ENCODE results near the gene STX19. TPM values are rescaled to one million over a fixed set of nuclear protein-coding genes. Genes with fewer than 3 reads are reported as not detected.
"Not testable (repeated sequence)": the region's sequence is repeated elsewhere in the genome, so short reads cannot be mapped to it uniquely, and the experiment has no call there.

STX19 gene
- total RNA-seq, 2 experiments from 2014 or later = not detected

GRCh38 chr3:93991631-93992030, 36.8 kb downstream of the STX19 start:
- Mint-ChIP-seq H3K4me1 (ENCODE audit: low read depth) (peaks cover 2% of the 10 kb centered on the region), H3K27me3 (no peaks in the 10 kb centered on the region), H3K27ac (no peak overlapping the region), H3K36me3 (no peaks in the 10 kb centered on the region), H3K4me3 (no peak overlapping the region), H3K9me3 (no peaks in the 10 kb centered on the region)
- DNase-seq = no peak
- ChIA-PET CTCF (no interaction called here), POLR2A (no interaction called here)
- intact Hi-C loops (cut with micrococcal nuclease) = no loop called here

- Mint-ChIP-seq H3K4me1 (ENCODE audit: low read depth) (peaks cover 2% of the 10 kb centered on the region), H3K4me3 (no peak overlapping the region), H3K36me3 (no peaks in the 10 kb centered on the region), H3K27ac (no peak overlapping the region), H3K27me3 (no peaks in the 10 kb centered on the region), H3K9me3 (no peaks in the 10 kb centered on the region)
- DNase-seq = no peak
- intact Hi-C loops (cut with micrococcal nuclease) = no loop called here
- ChIA-PET CTCF (interaction anchor here (1.2 kb wide), 1 partner anchor 80 kb away, joined by 3 read pairs; no protein-coding TSS in a partner anchor), POLR2A (no interaction called here)
Measured at GRCh38 chr3:93989241-93989640, 39.2 kb downstream of the STX19 start.

- no peaks in the 10 kb centered on the region for H3K4me1 Mint-ChIP-seq (ENCODE audit: low read depth)
- ChIA-PET CTCF (no interaction called here), POLR2A (no interaction called here)
- no peak overlapping the region for H3K27ac Mint-ChIP-seq
- intact Hi-C loops (cut with micrococcal nuclease) = no loop called here
- H3K9me3 Mint-ChIP-seq = no peaks in the 10 kb centered on the region
- H3K36me3 Mint-ChIP-seq = no peaks in the 10 kb centered on the region
- no peaks in the 10 kb centered on the region for H3K27me3 Mint-ChIP-seq
- no peak overlapping the region for H3K4me3 Mint-ChIP-seq
- DNase-seq = no peak
Measured at GRCh38 chr3:93988764-93989163, 39.6 kb downstream of the STX19 start.

- Mint-ChIP-seq H3K27ac (no peak overlapping the region), H3K27me3 (no peaks in the 10 kb centered on the region), H3K4me1 (ENCODE audit: low read depth) (no peaks in the 10 kb centered on the region), H3K36me3 (no peaks in the 10 kb centered on the region), H3K4me3 (no peak overlapping the region), H3K9me3 (no peaks in the 10 kb centered on the region)
- intact Hi-C loops (cut with micrococcal nuclease) = no loop called here
- POLR2A ChIA-PET = no interaction called here
- no peak for DNase-seq
- CTCF ChIA-PET = no interaction called here
Measured at GRCh38 chr3:93988283-93988682, 40.1 kb downstream of the STX19 start.

- Mint-ChIP-seq H3K4me1 (ENCODE audit: low read depth) (peaks cover 15% of the 10 kb centered on the region), H3K36me3 (no peaks in the 10 kb centered on the region), H3K9me3 (no peaks in the 10 kb centered on the region), H3K27me3 (no peaks in the 10 kb centered on the region), H3K4me3 (no peak overlapping the region), H3K27ac (no peak overlapping the region)
- ChIA-PET CTCF (no interaction called here), POLR2A (no interaction called here)
- DNase-seq = no peak
- intact Hi-C loops (cut with micrococcal nuclease) = no loop called here
Measured at GRCh38 chr3:93984618-93985017, 43.8 kb downstream of the STX19 start.

- ChIA-PET POLR2A (no interaction called here), CTCF (interaction anchor here (1.3 kb wide), 1 partner anchor 86 kb away, joined by 3 read pairs; no protein-coding TSS in a partner anchor)
- Mint-ChIP-seq H3K4me1 (ENCODE audit: low read depth) (peaks cover 19% of the 10 kb centered on the region), H3K4me3 (no peak overlapping the region), H3K27ac (no peak overlapping the region), H3K9me3 (no peaks in the 10 kb centered on the region), H3K36me3 (no peaks in the 10 kb centered on the region), H3K27me3 (no peaks in the 10 kb centered on the region)
- DNase-seq = no peak
- intact Hi-C loops (cut with micrococcal nuclease) = no loop called here
Measured at GRCh38 chr3:93983408-93983807, 45.0 kb downstream of the STX19 start.

GRCh38 chr3:93981649-93982048, 46.7 kb downstream of the STX19 start:
- no peaks in the 10 kb centered on the region for H3K27me3 Mint-ChIP-seq
- DNase-seq = no peak
- no peak overlapping the region for H3K27ac Mint-ChIP-seq
- H3K36me3 Mint-ChIP-seq = no peaks in the 10 kb centered on the region
- POLR2A ChIA-PET = interaction anchor here (1.3 kb wide), 1 partner anchor 81 kb away, joined by 3 read pairs; the partner anchor contains the start of genes DHFR2 and NSUN3
- CTCF ChIA-PET = interaction anchor here (1.9 kb wide), 1 partner anchor 21 kb away, joined by 5 read pairs; no protein-coding TSS in a partner anchor
- intact Hi-C loops (cut with micrococcal nuclease) = no loop called here
- no peaks in the 10 kb centered on the region for H3K9me3 Mint-ChIP-seq
- H3K4me1 Mint-ChIP-seq (ENCODE audit: low read depth) = peaks cover 19% of the 10 kb centered on the region
- H3K4me3 Mint-ChIP-seq = peak overlapping the region; percentile 3

- Mint-ChIP-seq H3K9me3 (no peaks in the 10 kb centered on the region), H3K4me1 (ENCODE audit: low read depth) (peaks cover 19% of the 10 kb centered on the region), H3K27ac (peak within 1 kb of the TSS; percentile 56), H3K27me3 (no peaks in the 10 kb centered on the region), H3K36me3 (no peaks in the 10 kb centered on the region), H3K4me3 (peak within 1 kb of the TSS; percentile 82)
- POLR2A ChIA-PET = interaction anchor here (0.8 to 1.3 kb wide), 2 partner anchors 83 kb away, joined by 3 to 4 read pairs; partner anchors contain the start of genes DHFR2 and NSUN3
- intact Hi-C loops (cut with micrococcal nuclease) = loop anchor here (1.0 kb wide), 2 partner anchors 31 to 82 kb away; partner anchors contain the start of gene DHFR2
- DNase-seq = peak; percentile 96
- CTCF ChIA-PET = interaction anchor here (0.6 to 1.9 kb wide), 3 partner anchors 23 to 89 kb away, joined by 3 to 7 read pairs (median 5); partner anchors contain the start of genes DHFR2 and NSUN3
Measured at GRCh38 chr3:93979850-93980676, 48.3 kb downstream of the STX19 start, which contains the start of gene ARL13B. ARL13B (plus strand) TSS chr3:93980155; CDS start chr3:93980424, 269 bp downstream.

- Mint-ChIP-seq H3K27ac (peak within 1 kb of the TSS; percentile 70), H3K36me3 (no peaks in the 10 kb centered on the region), H3K9me3 (no peaks in the 10 kb centered on the region), H3K27me3 (peaks cover 11% of the 10 kb centered on the region), H3K4me1 (ENCODE audit: low read depth) (peaks cover 10% of the 10 kb centered on the region), H3K4me3 (peak within 1 kb of the TSS; percentile 75)
- POLR2A ChIA-PET = no interaction called here
- DNase-seq = peak; percentile 74
- intact Hi-C loops (cut with micrococcal nuclease) = loop anchor here (1.0 kb wide), 1 partner anchor 38 kb away; no protein-coding TSS in a partner anchor
- CTCF ChIA-PET = interaction anchor here (0.8 to 2.1 kb wide), 4 partner anchors 34 to 96 kb away, joined by 3 to 6 read pairs (median 4); no protein-coding TSS in a partner anchor
Measured at GRCh38 chr3:93973131-93974126, 55.0 kb downstream of the STX19 start, which contains the start of gene PROS1. PROS1 (minus strand) TSS chr3:93973896; CDS start chr3:93973749, 147 bp downstream.

- Mint-ChIP-seq H3K27me3 (peaks cover 14% of the 10 kb centered on the region), H3K4me1 (ENCODE audit: low read depth) (peaks cover 10% of the 10 kb centered on the region), H3K36me3 (no peaks in the 10 kb centered on the region), H3K9me3 (no peaks in the 10 kb centered on the region), H3K27ac (no peak overlapping the region), H3K4me3 (no peak overlapping the region)
- POLR2A ChIA-PET = no interaction called here
- intact Hi-C loops (cut with micrococcal nuclease) = no loop called here
- DNase-seq = no peak
- CTCF ChIA-PET = no interaction called here
Measured at GRCh38 chr3:93969997-93970396, 58.4 kb downstream of the STX19 start.

- H3K36me3 Mint-ChIP-seq = no peaks in the 10 kb centered on the region
- peaks cover 10% of the 10 kb centered on the region for H3K4me1 Mint-ChIP-seq (ENCODE audit: low read depth)
- H3K27ac Mint-ChIP-seq = no peak overlapping the region
- POLR2A ChIA-PET = no interaction called here
- H3K4me3 Mint-ChIP-seq = no peak overlapping the region
- no peak for DNase-seq
- no peaks in the 10 kb centered on the region for H3K9me3 Mint-ChIP-seq
- CTCF ChIA-PET = no interaction called here
- peaks cover 14% of the 10 kb centered on the region for H3K27me3 Mint-ChIP-seq
- intact Hi-C loops (cut with micrococcal nuclease) = no loop called here
Measured at GRCh38 chr3:93969443-93969842, 59.0 kb downstream of the STX19 start.

GRCh38 chr3:93965106-93965505, 63.3 kb downstream of the STX19 start:
- POLR2A ChIA-PET; DNase-seq; intact Hi-C loops (cut with micrococcal nuclease); H3K4me1 Mint-ChIP-seq (ENCODE audit: low read depth); H3K9me3 Mint-ChIP-seq; CTCF ChIA-PET; H3K36me3 Mint-ChIP-seq; H3K27me3 Mint-ChIP-seq; H3K4me3 Mint-ChIP-seq; H3K27ac Mint-ChIP-seq: not testable (repeated sequence)

Measured in activated CD4-positive, alpha-beta memory T cell treated with anti-CD3 and anti-CD28 coated beads for 36 hours (primary cell).